IPS-15b (cell line): ENCODE measurements around the gene FAM169A.

Experiments
- H3K27me3 ChIP-seq: one replicate; pipeline ENCODE4 v1.6.1; 2013; ENCODE audit warnings: low read length; ENCODE audit not compliant: control insufficient read depth, insufficient read depth
- H3K36me3 ChIP-seq: one replicate; pipeline ENCODE4 v1.6.1; 2013; ENCODE audit warnings: low read length; ENCODE audit not compliant: control insufficient read depth, insufficient read depth
- H3K4me1 ChIP-seq: one replicate; pipeline ENCODE4 v1.6.1; 2013; ENCODE audit warnings: mild to moderate bottlenecking, low read length; ENCODE audit not compliant: control insufficient read depth, insufficient read depth
- H3K4me3 ChIP-seq: one replicate; pipeline ENCODE4 v1.5.1; 2013; ENCODE audit warnings: low read depth, low read length
- H3K9ac ChIP-seq: one replicate; pipeline ENCODE4 v1.6.1; 2013; ENCODE audit warnings: low read depth, mild to moderate bottlenecking, low read length
- H3K9me3 ChIP-seq: one replicate; pipeline ENCODE4 v1.6.1; 2013; ENCODE audit warnings: mild to moderate bottlenecking, low read length; ENCODE audit not compliant: control insufficient read depth, insufficient read depth

FAM169A gene

GRCh38 chr5:74736759-74737158, 129.4 kb downstream of the FAM169A start:
- H3K4me3 ChIP-seq: no peak overlapping the region
- H3K36me3 ChIP-seq: no peaks in the 10 kb centered on the region
- no peaks in the 10 kb centered on the region for H3K4me1 ChIP-seq
- no peak overlapping the region for H3K9ac ChIP-seq
- H3K9me3 ChIP-seq: no peaks in the 10 kb centered on the region
- H3K27me3 ChIP-seq: no peaks in the 10 kb centered on the region
